C4-2B (cell line): ENCODE results near the gene SLC16A10.

Source experiments
- CTCF ChIP-seq: fragments of 450-650 bp; conservative IDR thresholded peaks from 2 replicates; pipeline ENCODE4 v1.5.1; 2017; ENCODE audit warnings: mild to moderate bottlenecking
- ZFX ChIP-seq: fragments of 450-650 bp; IDR thresholded peaks from 2 replicates; pipeline ENCODE4 v1.6.1; 2017

- TF ChIP-seq CTCF: no peak
- TF ChIP-seq ZFX: no peak
Measured at GRCh38 chr6:111254779-111255166, 167.5 kb downstream of the SLC16A10 start.
